WTC11 (cell line): Measurements from ENCODE around the gene ZIC1. TPM values are rescaled to one million over a fixed set of nuclear protein-coding genes. Genes with fewer than 3 reads are reported as not detected.

Experiments used
- ATAC-seq: fragments of 200-7000 bp; cut with Tn5 transposase; 2 replicates; pipeline ENCODE4 v1.10.0; 2021; ENCODE audit warnings: mild to moderate bottlenecking, moderate library complexity
- CTCF ChIA-PET: fragments of 300-600 bp; sonication (Branson Sonifier 250); formaldehyde crosslinking; loops from one replicate; lab custom pipeline; 2021; ENCODE audit warnings: antibody characterized with exemption; lab: Charles Lee
- POLR2A ChIA-PET: fragments of 350-600 bp; sonication (Branson Sonifier 250); formaldehyde crosslinking; loops from one replicate; lab custom pipeline; 2021; ENCODE audit warnings: antibody characterized with exemption; lab: Charles Lee
- DNase-seq: peaks from one replicate; pipeline ENCODE4 v3.0.0; 2021; ENCODE audit warnings: low spot score
- H3K27ac Mint-ChIP-seq: 2 replicates; pipeline ENCODE4 v1.8.0; 2021; ENCODE audit warnings: mixed read lengths
- H3K27me3 Mint-ChIP-seq: 2 replicates; pipeline ENCODE4 v1.8.0; 2021; ENCODE audit warnings: low read depth, mild to moderate bottlenecking, moderate library complexity, mixed read lengths
- H3K36me3 Mint-ChIP-seq: 2 replicates; pipeline ENCODE4 v1.8.0; 2021; ENCODE audit warnings: mixed read lengths
- H3K4me1 Mint-ChIP-seq: 2 replicates; pipeline ENCODE4 v1.8.0; 2022; ENCODE audit warnings: mixed read lengths
- H3K4me3 Mint-ChIP-seq: 2 replicates; pipeline ENCODE4 v1.8.0; 2021; ENCODE audit warnings: mild to moderate bottlenecking, moderate library complexity, mixed read lengths
- H3K9me3 Mint-ChIP-seq: 2 replicates; pipeline ENCODE4 v1.8.0; 2021; ENCODE audit warnings: mixed read lengths
- ATF1 ChIP-seq: sonication (generic); formaldehyde crosslinking; IDR thresholded peaks from 2 replicates; pipeline ENCODE4 v1.8.1; 2023; ENCODE audit warnings: mild to moderate bottlenecking, moderate library complexity, missing genetic modification reagents
- ESRRA ChIP-seq: sonication (generic); formaldehyde crosslinking; IDR thresholded peaks from 2 replicates; pipeline ENCODE4 v1.8.1; 2022; ENCODE audit warnings: mild to moderate bottlenecking, missing genetic modification reagents, borderline replicate concordance
- ETV6 ChIP-seq: sonication (generic); formaldehyde crosslinking; IDR thresholded peaks from 2 replicates; pipeline ENCODE4 v1.8.1; 2022; ENCODE audit warnings: mild to moderate bottlenecking, missing genetic modification reagents
- FOXP1 ChIP-seq: sonication (generic); formaldehyde crosslinking; IDR thresholded peaks from 2 replicates; pipeline ENCODE4 v1.8.0; 2022; ENCODE audit warnings: missing genetic modification reagents, mild to moderate bottlenecking, moderate library complexity, borderline replicate concordance
- RELA ChIP-seq: sonication (generic); formaldehyde crosslinking; IDR thresholded peaks from 2 replicates; pipeline ENCODE4 v1.8.1; 2022; ENCODE audit warnings: missing genetic modification reagents, mild to moderate bottlenecking, borderline replicate concordance
- SMAD3 ChIP-seq: sonication (generic); formaldehyde crosslinking; IDR thresholded peaks from 2 replicates; pipeline ENCODE4 v1.8.0; 2022; ENCODE audit warnings: missing genetic modification reagents, mild to moderate bottlenecking, borderline replicate concordance
- ZNF423 ChIP-seq: fragments of 250-450 bp; sonication (Bioruptor Pico); IDR thresholded peaks from 2 replicates; pipeline ENCODE4 v2.1.2; 2022; ENCODE audit warnings: mild to moderate bottlenecking, moderate library complexity
- total RNA-seq: library from RNA; stranded (reverse); gene quantifications from 3 replicates; pipeline ENCODE4 v1.2.3, GENCODE V29; 2021
- TF ChIP-seq, protein P1 (sequence below): sonication (generic); formaldehyde crosslinking; IDR thresholded peaks from 2 replicates; pipeline ENCODE4 v1.8.0; 2022; ENCODE audit warnings: mild to moderate bottlenecking, missing genetic modification reagents
- TF ChIP-seq, protein P2 (sequence below): sonication (generic); formaldehyde crosslinking; IDR thresholded peaks from 2 replicates; pipeline ENCODE4 v1.8.0; 2022; ENCODE audit warnings: missing genetic modification reagents
- TF ChIP-seq, protein P3 (sequence below): sonication (generic); formaldehyde crosslinking; conservative IDR thresholded peaks from 2 replicates; pipeline ENCODE4 v1.8.1; 2023; ENCODE audit warnings: mild to moderate bottlenecking, low read depth, missing genetic modification reagents, moderate library complexity
- TF ChIP-seq, protein P4 (sequence below): sonication (generic); formaldehyde crosslinking; IDR thresholded peaks from 2 replicates; pipeline ENCODE4 v1.8.1; 2023; ENCODE audit warnings: mild to moderate bottlenecking, missing genetic modification reagents, moderate library complexity
- TF ChIP-seq, protein P5 (sequence below): sonication (generic); formaldehyde crosslinking; IDR thresholded peaks from 2 replicates; pipeline ENCODE4 v1.8.0; 2022; ENCODE audit warnings: mild to moderate bottlenecking, missing genetic modification reagents
- TF ChIP-seq, protein P6 (sequence below): sonication (generic); formaldehyde crosslinking; IDR thresholded peaks from 2 replicates; pipeline ENCODE4 v1.8.1; 2022; ENCODE audit warnings: mild to moderate bottlenecking, missing genetic modification reagents, moderate library complexity, borderline replicate concordance

Gene ZIC1
- total RNA-seq, 1 experiment from 2014 or later: 59.7 TPM

DNA sequence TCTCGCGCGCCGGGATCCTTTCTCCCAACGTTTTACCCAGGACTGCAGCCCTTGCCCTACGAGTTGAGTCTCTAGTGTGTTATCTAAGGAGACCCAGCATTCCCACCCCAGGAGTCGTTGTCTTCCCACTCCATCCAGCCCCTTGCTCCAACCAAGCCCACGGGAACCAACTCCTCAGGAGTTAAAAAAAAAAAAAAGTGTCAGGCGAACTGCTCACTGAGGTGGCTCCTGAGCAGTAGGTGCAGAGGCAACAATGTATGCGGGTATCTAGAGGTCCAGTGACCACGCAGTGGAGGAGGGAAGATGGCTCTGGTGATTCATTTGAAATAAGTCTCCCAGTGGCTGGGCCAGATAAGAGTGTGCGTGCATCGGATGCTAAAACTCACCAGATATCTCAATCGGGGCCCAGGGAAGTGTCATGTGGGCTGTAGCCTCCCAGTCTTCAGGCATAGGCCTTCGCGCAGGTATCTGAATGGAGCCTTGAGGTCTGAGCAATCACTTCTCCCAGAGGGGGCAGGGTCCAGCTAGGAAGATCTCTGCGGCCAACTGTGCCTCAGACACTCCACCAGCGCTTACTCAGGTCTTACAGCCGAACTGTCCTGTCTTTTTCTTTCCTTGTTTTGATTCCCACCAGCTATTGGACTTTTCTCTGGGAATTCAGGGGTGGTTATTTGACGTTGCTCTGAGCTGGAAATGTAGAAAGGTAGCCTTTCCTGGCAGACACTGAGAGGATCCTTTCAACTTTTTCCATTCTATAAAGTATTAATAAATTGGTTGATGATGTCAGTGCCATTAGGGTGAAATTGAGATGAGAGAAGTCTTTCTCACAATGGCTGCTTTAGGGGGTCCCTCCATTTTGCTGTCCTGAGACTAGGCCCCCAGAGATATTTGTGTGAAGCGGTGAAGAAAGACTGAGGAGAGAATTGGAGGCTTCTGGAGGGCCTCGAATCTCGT, 23.8 kb upstream of the ZIC1 start:
- H3K4me3 Mint-ChIP-seq: peak overlapping the region; percentile 59

DNA sequence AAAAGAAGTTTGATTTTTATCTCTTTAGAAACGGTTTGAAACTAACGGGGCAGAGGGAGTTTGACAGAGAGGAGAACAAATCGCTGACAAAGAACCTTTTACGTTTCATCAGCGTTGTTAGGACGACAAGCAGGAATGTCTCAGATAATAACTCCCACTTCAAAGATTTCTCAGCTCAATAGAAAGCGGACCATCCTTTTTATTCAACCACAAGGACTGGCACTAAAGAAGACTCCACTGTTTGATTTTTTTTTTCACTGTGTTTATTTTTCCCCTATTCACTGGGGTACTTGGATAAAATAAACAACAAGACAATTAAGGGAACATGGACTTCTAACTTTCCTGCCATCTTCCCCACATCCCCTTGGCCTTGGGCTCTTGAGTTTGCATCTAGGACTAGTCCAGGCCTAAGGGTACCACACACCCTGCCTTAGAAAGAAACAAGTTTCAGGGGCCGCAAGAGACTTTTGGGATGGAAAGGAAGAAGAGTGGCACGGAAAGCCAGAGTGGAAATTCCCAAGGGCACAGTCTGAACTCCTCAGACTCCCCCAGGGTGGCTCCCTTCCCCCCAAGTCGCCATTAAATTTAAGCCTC, 21.8 kb upstream of the ZIC1 start:
- no peaks in the 10 kb centered on the region for H3K36me3 Mint-ChIP-seq
- no peaks in the 10 kb centered on the region for H3K9me3 Mint-ChIP-seq
- POLR2A ChIA-PET: no interaction called here
- peaks cover 86% of the 10 kb centered on the region for H3K4me1 Mint-ChIP-seq
- DNase-seq: no peak
- CTCF ChIA-PET: interaction anchor here (0.7 to 3.6 kb wide), 2 partner anchors 10 to 26 kb away, joined by 3 to 12 read pairs; no protein-coding TSS in a partner anchor
- H3K27ac Mint-ChIP-seq: no peak overlapping the region
- peaks cover 100% of the 10 kb centered on the region for H3K27me3 Mint-ChIP-seq
- no peak for TF ChIP-seq ZNF423 (CRISPR knock-in tag)
- TF ChIP-seq, protein P1, sequence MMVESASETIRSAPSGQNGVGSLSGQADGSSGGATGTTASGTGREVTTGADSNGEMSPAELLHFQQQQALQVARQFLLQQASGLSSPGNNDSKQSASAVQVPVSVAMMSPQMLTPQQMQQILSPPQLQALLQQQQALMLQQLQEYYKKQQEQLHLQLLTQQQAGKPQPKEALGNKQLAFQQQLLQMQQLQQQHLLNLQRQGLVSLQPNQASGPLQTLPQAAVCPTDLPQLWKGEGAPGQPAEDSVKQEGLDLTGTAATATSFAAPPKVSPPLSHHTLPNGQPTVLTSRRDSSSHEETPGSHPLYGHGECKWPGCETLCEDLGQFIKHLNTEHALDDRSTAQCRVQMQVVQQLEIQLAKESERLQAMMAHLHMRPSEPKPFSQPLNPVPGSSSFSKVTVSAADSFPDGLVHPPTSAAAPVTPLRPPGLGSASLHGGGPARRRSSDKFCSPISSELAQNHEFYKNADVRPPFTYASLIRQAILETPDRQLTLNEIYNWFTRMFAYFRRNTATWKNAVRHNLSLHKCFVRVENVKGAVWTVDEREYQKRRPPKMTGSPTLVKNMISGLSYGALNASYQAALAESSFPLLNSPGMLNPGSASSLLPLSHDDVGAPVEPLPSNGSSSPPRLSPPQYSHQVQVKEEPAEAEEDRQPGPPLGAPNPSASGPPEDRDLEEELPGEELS (CRISPR knock-in tag): no peak
- TF ChIP-seq, all 79 proteins: peak for 0
- H3K4me3 Mint-ChIP-seq: peak overlapping the region; percentile 73
- no peak for ATAC-seq

More for the DNA sequence above, 23.8 kb upstream of the ZIC1 start:
- TF ChIP-seq, protein P2, sequence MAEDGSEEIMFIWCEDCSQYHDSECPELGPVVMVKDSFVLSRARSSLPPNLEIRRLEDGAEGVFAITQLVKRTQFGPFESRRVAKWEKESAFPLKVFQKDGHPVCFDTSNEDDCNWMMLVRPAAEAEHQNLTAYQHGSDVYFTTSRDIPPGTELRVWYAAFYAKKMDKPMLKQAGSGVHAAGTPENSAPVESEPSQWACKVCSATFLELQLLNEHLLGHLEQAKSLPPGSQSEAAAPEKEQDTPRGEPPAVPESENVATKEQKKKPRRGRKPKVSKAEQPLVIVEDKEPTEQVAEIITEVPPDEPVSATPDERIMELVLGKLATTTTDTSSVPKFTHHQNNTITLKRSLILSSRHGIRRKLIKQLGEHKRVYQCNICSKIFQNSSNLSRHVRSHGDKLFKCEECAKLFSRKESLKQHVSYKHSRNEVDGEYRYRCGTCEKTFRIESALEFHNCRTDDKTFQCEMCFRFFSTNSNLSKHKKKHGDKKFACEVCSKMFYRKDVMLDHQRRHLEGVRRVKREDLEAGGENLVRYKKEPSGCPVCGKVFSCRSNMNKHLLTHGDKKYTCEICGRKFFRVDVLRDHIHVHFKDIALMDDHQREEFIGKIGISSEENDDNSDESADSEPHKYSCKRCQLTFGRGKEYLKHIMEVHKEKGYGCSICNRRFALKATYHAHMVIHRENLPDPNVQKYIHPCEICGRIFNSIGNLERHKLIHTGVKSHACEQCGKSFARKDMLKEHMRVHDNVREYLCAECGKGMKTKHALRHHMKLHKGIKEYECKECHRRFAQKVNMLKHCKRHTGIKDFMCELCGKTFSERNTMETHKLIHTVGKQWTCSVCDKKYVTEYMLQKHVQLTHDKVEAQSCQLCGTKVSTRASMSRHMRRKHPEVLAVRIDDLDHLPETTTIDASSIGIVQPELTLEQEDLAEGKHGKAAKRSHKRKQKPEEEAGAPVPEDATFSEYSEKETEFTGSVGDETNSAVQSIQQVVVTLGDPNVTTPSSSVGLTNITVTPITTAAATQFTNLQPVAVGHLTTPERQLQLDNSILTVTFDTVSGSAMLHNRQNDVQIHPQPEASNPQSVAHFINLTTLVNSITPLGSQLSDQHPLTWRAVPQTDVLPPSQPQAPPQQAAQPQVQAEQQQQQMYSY (CRISPR knock-in tag): 0 out of 2 replicates have a peak, but pooled peaks have one; percentile 4
- TF ChIP-seq ESRRA (CRISPR knock-in tag): no peak
- TF ChIP-seq, all 79 proteins: peak for 1
- ChIA-PET POLR2A (interaction anchor here (0.9 to 2.1 kb wide), 2 partner anchors 10 to 12 kb away, joined by 3 to 8 read pairs; no protein-coding TSS in a partner anchor), CTCF (interaction anchor here (0.8 to 6.3 kb wide), 18 partner anchors 8 to 779 kb away, joined by 3 to 70 read pairs (median 19); partner anchors contain the start of gene ZIC4)
- Mint-ChIP-seq H3K9me3 (no peaks in the 10 kb centered on the region), H3K36me3 (no peaks in the 10 kb centered on the region), H3K4me1 (peaks cover 94% of the 10 kb centered on the region), H3K27me3 (peaks cover 97% of the 10 kb centered on the region), H3K27ac (no peak overlapping the region)
- peak; percentile 2 for ATAC-seq
- DNase-seq: no peak

DNA sequence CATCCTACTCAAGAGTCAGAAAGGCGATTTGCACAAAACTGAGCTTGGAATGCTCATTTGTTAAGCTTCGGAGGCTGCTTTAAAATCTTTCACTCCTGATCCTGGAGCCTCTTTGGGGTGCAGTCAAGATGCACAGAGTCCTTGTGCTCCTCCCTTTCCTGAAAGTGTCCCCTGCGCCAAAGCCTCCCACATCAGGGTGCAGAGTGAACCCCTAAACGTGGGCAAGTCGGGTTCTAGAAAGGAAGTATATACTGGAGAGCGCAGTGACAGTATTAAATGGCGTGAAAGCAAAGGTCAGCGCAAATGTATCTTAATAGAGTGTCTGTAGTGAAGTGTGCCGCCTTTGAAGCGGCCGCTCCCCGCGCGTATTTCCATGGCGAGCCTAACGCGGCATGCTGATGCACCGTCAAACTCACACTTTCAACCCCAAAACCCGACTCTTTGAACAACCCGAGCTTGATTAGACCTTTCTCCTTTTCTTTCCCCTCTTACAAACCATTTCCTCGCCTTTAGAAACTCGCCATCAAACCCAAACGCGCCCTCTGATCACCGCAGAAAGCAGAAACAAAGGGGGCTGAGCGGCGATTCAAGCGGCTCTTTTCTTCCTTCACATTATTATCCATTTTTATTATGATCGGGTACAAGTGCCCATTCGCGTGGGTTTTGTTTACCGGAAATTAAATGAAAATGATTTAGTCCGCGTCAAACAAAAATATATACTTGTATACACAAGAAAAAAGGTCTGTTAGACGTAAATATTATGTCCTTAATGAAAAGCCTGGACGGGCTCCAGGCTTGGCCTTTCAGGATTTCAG, 21.1 kb upstream of the ZIC1 start:
- DNase-seq: no peak
- no peak for ATAC-seq
- ChIA-PET POLR2A (no interaction called here), CTCF (interaction anchor here (3.6 kb wide), 1 partner anchor 27 kb away, joined by 12 read pairs; no protein-coding TSS in a partner anchor)
- H3K27me3 Mint-ChIP-seq: peaks cover 100% of the 10 kb centered on the region
- H3K4me1 Mint-ChIP-seq: peaks cover 84% of the 10 kb centered on the region
- no peaks in the 10 kb centered on the region for H3K9me3 Mint-ChIP-seq
- H3K36me3 Mint-ChIP-seq: no peaks in the 10 kb centered on the region
- H3K4me3 Mint-ChIP-seq: peak overlapping the region; percentile 73
- no peak overlapping the region for H3K27ac Mint-ChIP-seq
- TF ChIP-seq, protein P3, sequence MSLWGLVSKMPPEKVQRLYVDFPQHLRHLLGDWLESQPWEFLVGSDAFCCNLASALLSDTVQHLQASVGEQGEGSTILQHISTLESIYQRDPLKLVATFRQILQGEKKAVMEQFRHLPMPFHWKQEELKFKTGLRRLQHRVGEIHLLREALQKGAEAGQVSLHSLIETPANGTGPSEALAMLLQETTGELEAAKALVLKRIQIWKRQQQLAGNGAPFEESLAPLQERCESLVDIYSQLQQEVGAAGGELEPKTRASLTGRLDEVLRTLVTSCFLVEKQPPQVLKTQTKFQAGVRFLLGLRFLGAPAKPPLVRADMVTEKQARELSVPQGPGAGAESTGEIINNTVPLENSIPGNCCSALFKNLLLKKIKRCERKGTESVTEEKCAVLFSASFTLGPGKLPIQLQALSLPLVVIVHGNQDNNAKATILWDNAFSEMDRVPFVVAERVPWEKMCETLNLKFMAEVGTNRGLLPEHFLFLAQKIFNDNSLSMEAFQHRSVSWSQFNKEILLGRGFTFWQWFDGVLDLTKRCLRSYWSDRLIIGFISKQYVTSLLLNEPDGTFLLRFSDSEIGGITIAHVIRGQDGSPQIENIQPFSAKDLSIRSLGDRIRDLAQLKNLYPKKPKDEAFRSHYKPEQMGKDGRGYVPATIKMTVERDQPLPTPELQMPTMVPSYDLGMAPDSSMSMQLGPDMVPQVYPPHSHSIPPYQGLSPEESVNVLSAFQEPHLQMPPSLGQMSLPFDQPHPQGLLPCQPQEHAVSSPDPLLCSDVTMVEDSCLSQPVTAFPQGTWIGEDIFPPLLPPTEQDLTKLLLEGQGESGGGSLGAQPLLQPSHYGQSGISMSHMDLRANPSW (CRISPR knock-in tag): no peak
- TF ChIP-seq, protein P4, sequence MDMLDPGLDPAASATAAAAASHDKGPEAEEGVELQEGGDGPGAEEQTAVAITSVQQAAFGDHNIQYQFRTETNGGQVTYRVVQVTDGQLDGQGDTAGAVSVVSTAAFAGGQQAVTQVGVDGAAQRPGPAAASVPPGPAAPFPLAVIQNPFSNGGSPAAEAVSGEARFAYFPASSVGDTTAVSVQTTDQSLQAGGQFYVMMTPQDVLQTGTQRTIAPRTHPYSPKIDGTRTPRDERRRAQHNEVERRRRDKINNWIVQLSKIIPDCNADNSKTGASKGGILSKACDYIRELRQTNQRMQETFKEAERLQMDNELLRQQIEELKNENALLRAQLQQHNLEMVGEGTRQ (CRISPR knock-in tag): no peak
- TF ChIP-seq, protein P5, sequence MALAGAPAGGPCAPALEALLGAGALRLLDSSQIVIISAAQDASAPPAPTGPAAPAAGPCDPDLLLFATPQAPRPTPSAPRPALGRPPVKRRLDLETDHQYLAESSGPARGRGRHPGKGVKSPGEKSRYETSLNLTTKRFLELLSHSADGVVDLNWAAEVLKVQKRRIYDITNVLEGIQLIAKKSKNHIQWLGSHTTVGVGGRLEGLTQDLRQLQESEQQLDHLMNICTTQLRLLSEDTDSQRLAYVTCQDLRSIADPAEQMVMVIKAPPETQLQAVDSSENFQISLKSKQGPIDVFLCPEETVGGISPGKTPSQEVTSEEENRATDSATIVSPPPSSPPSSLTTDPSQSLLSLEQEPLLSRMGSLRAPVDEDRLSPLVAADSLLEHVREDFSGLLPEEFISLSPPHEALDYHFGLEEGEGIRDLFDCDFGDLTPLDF (CRISPR knock-in tag): no peak
- no peak for TF ChIP-seq RELA (CRISPR knock-in tag)
- no peak for TF ChIP-seq FOXP1
- TF ChIP-seq, protein P6, sequence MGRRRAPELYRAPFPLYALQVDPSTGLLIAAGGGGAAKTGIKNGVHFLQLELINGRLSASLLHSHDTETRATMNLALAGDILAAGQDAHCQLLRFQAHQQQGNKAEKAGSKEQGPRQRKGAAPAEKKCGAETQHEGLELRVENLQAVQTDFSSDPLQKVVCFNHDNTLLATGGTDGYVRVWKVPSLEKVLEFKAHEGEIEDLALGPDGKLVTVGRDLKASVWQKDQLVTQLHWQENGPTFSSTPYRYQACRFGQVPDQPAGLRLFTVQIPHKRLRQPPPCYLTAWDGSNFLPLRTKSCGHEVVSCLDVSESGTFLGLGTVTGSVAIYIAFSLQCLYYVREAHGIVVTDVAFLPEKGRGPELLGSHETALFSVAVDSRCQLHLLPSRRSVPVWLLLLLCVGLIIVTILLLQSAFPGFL: no peak
- TF ChIP-seq ETV6 (CRISPR knock-in tag): no peak
- no peak for TF ChIP-seq ATF1 (CRISPR knock-in tag)
- TF ChIP-seq SMAD3 (CRISPR knock-in tag): no peak
